Measurements from ENCODE around the gene ZFPM1.
"Not testable (repeated sequence)": the region's sequence is repeated elsewhere in the genome, so short reads cannot be mapped to it uniquely, and the experiment has no call there.

Gene ZFPM1

GRCh38 chr16:88512728-88513696, 59.9 kb downstream of the ZFPM1 start:
- no peak for DNase-seq (ENCODE audit: low read depth in 2 of 2)

GRCh38 chr16:88514070-88514469, 61.0 kb downstream of the ZFPM1 start:
- DNase-seq (ENCODE audit: low read depth in 2 of 2): no peak

GRCh38 chr16:88514526-88515232, 61.6 kb downstream of the ZFPM1 start:
- DNase-seq (ENCODE audit: low read depth in 2 of 2): no peak

GRCh38 chr16:88515371-88515770, 62.3 kb downstream of the ZFPM1 start:
- no peak for DNase-seq (ENCODE audit: low read depth in 2 of 2)

GRCh38 chr16:88515925-88516594, 63.0 kb downstream of the ZFPM1 start:
- DNase-seq (ENCODE audit: low read depth in 2 of 2): no peak

- no peak for DNase-seq (ENCODE audit: low read depth in 2 of 2)
Observed at GRCh38 chr16:88516601-88517061, 63.6 kb downstream of the ZFPM1 start.

- DNase-seq (ENCODE audit: low read depth in 2 of 2): not testable (repeated sequence)
Observed at GRCh38 chr16:88517208-88517774, 64.2 kb downstream of the ZFPM1 start.

- not testable (repeated sequence) for DNase-seq (ENCODE audit: low read depth in 2 of 2)
Observed at GRCh38 chr16:88518411-88519111, 65.5 kb downstream of the ZFPM1 start.

- no peak for DNase-seq (ENCODE audit: low read depth in 2 of 2)
Observed at GRCh38 chr16:88519240-88519639, 66.2 kb downstream of the ZFPM1 start.

- DNase-seq (ENCODE audit: low read depth in 2 of 2): no peak
Observed at GRCh38 chr16:88519938-88520653, 67.0 kb downstream of the ZFPM1 start.

- DNase-seq (ENCODE audit: low read depth in 2 of 2): no peak
Observed at GRCh38 chr16:88521674-88522073, 68.6 kb downstream of the ZFPM1 start.

- no peak for DNase-seq (ENCODE audit: low read depth in 2 of 2)
Observed at GRCh38 chr16:88522276-88522949, 69.3 kb downstream of the ZFPM1 start.

- DNase-seq (ENCODE audit: low read depth in 2 of 2): no peak
Observed at GRCh38 chr16:88523309-88524161, 70.5 kb downstream of the ZFPM1 start.

GRCh38 chr16:88524274-88524972, 71.3 kb downstream of the ZFPM1 start:
- DNase-seq (ENCODE audit: low read depth in 2 of 2): no peak

GRCh38 chr16:88524973-88525662, 72.0 kb downstream of the ZFPM1 start:
- no peak for DNase-seq (ENCODE audit: low read depth in 2 of 2)

GRCh38 chr16:88525663-88525990, 72.5 kb downstream of the ZFPM1 start:
- no peak for DNase-seq (ENCODE audit: low read depth in 2 of 2)

GRCh38 chr16:88526008-88526905, 73.2 kb downstream of the ZFPM1 start:
- DNase-seq (ENCODE audit: low read depth in 2 of 2): no peak
